Smooth muscle cell (in vitro differentiated cells): ENCODE data around the gene RAI14. TPM values are rescaled to one million over a fixed set of nuclear protein-coding genes. Genes with fewer than 3 reads are reported as not detected.

Experiments
- DNase-seq: peaks from one replicate; lab custom pipeline; 2025; ENCODE audit not compliant: unreplicated experiment; lab: John Stamatoyannopoulos, UW
- H2AFZ ChIP-seq: fragments of 200-600 bp; sonication (generic); 2 replicates; pipeline ENCODE4 v1.6.0; 2016; ENCODE audit warnings: antibody characterized with exemption, low read depth, mild to moderate bottlenecking
- H3F3A ChIP-seq: fragments of 200-600 bp; sonication (generic); 2 replicates; pipeline ENCODE4 v1.6.0; 2017; ENCODE audit warnings: antibody characterized with exemption, low read depth
- H3K27ac ChIP-seq: fragments of 200-600 bp; sonication (generic); 2 replicates; pipeline ENCODE4 v1.5.1; 2016; ENCODE audit warnings: low read depth, mild to moderate bottlenecking
- H3K27me3 ChIP-seq: fragments of 200-600 bp; sonication (generic); 2 replicates; pipeline ENCODE4 v1.6.1; 2016; ENCODE audit warnings: low read depth, mild to moderate bottlenecking
- H3K36me3 ChIP-seq: fragments of 200-600 bp; sonication (generic); 2 replicates; pipeline ENCODE4 v1.5.1; 2016; ENCODE audit warnings: low read depth
- H3K4me1 ChIP-seq: fragments of 200-600 bp; sonication (generic); 2 replicates; pipeline ENCODE4 v1.5.1; 2016; ENCODE audit warnings: low read depth
- H3K4me2 ChIP-seq: fragments of 200-600 bp; sonication (generic); 2 replicates; pipeline ENCODE4 v1.6.0; 2016; ENCODE audit warnings: mild to moderate bottlenecking
- H3K4me3 ChIP-seq: fragments of 200-600 bp; sonication (generic); 2 replicates; pipeline ENCODE4 v1.5.1; 2016; ENCODE audit warnings: mild to moderate bottlenecking
- H3K79me2 ChIP-seq: fragments of 200-600 bp; sonication (generic); 2 replicates; pipeline ENCODE4 v1.6.0; 2016; ENCODE audit warnings: low read depth, mild to moderate bottlenecking
- H3K9ac ChIP-seq: fragments of 200-600 bp; sonication (generic); 2 replicates; pipeline ENCODE4 v1.6.0; 2016; ENCODE audit warnings: low read depth
- H3K9me3 ChIP-seq: fragments of 200-600 bp; sonication (generic); replicated peaks from 2 replicates; pipeline ENCODE4 v1.5.1; 2016; ENCODE audit warnings: low read depth
- H4K20me1 ChIP-seq: fragments of 200-600 bp; sonication (generic); 2 replicates; pipeline ENCODE4 v1.6.0; 2016; ENCODE audit warnings: low read depth
- WGBS: methylation state at CpG from one replicate; pipeline ENCODE4 v1.1.7; 2016; ENCODE audit warnings: low lambda C conversion rate; 5-methylcytosine and 5-hydroxymethylcytosine counted together
- polyA plus RNA-seq: library from polyadenylated mRNA; unstranded; fragments of >200 nt; fragmentation: Nextera tagmentation; extraction: Ambion mirVana; gene quantifications from 2 replicates; pipeline ENCODE4 v1.2.1, GENCODE V29; 2016
- total RNA-seq: library from RNA; depleted of rRNA; stranded (reverse); fragments of >200 nt; gene quantifications from 2 replicates; pipeline ENCODE4 v1.2.3, GENCODE V29; 2014
- TF ChIP-seq, protein P1 (sequence below): fragments of 200-600 bp; sonication (generic); IDR thresholded peaks from 2 replicates; pipeline ENCODE4 v1.5.1; 2017; ENCODE audit warnings: borderline replicate concordance, mild to moderate bottlenecking, antibody characterized with exemption; ENCODE audit not compliant: insufficient read depth, poor library complexity, severe bottlenecking

RAI14 gene
- total and polyA plus RNA-seq, 2 experiments from 2014 or later, result 111 to 209 TPM

- WGBS, result 45% methylated on average over 6 of the region's 6 CpGs
- Histone ChIP-seq H3K9ac (peak overlapping the region; percentile 34), H4K20me1 (peaks cover 25% of the 10 kb centered on the region), H3K79me2 (peaks cover 100% of the 10 kb centered on the region), H2AFZ (no peak overlapping the region), H3K27me3 (no peaks in the 10 kb centered on the region), H3F3A (peaks cover 9% of the 10 kb centered on the region), H3K9me3 (no peaks in the 10 kb centered on the region), H3K36me3 (no peaks in the 10 kb centered on the region), H3K4me2 (peak overlapping the region; percentile 59), H3K27ac (peak overlapping the region; percentile 92), H3K4me3 (no peak overlapping the region), H3K4me1 (peaks cover 13% of the 10 kb centered on the region)
- TF ChIP-seq, protein P1, sequence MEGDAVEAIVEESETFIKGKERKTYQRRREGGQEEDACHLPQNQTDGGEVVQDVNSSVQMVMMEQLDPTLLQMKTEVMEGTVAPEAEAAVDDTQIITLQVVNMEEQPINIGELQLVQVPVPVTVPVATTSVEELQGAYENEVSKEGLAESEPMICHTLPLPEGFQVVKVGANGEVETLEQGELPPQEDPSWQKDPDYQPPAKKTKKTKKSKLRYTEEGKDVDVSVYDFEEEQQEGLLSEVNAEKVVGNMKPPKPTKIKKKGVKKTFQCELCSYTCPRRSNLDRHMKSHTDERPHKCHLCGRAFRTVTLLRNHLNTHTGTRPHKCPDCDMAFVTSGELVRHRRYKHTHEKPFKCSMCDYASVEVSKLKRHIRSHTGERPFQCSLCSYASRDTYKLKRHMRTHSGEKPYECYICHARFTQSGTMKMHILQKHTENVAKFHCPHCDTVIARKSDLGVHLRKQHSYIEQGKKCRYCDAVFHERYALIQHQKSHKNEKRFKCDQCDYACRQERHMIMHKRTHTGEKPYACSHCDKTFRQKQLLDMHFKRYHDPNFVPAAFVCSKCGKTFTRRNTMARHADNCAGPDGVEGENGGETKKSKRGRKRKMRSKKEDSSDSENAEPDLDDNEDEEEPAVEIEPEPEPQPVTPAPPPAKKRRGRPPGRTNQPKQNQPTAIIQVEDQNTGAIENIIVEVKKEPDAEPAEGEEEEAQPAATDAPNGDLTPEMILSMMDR, result no peak
- no peak for DNase-seq
These were observed 53.9 kb downstream of the RAI14 start for GRCh38 chr5:34709861-34710673.

GRCh38 chr5:34712565-34712964, 56.4 kb downstream of the RAI14 start:
- WGBS, result 97% methylated on average over 4 of the region's 4 CpGs
- TF ChIP-seq, protein P1, result no peak
- peaks cover 86% of the 10 kb centered on the region for H3K79me2 ChIP-seq
- H2AFZ ChIP-seq, result no peak overlapping the region
- no peak for DNase-seq
- peaks cover 15% of the 10 kb centered on the region for H3F3A ChIP-seq
- peaks cover 13% of the 10 kb centered on the region for H3K4me1 ChIP-seq
- H4K20me1 ChIP-seq, result peaks cover 31% of the 10 kb centered on the region
- no peak overlapping the region for H3K4me2 ChIP-seq
- no peaks in the 10 kb centered on the region for H3K9me3 ChIP-seq
- H3K36me3 ChIP-seq, result no peaks in the 10 kb centered on the region
- no peaks in the 10 kb centered on the region for H3K27me3 ChIP-seq
- no peak overlapping the region for H3K4me3 ChIP-seq
- H3K27ac ChIP-seq, result peak overlapping the region; percentile 20
- H3K9ac ChIP-seq, result no peak overlapping the region

GRCh38 chr5:34715711-34716110, 59.6 kb downstream of the RAI14 start:
- H3K79me2 ChIP-seq, result peaks cover 78% of the 10 kb centered on the region
- peaks cover 34% of the 10 kb centered on the region for H3F3A ChIP-seq
- H4K20me1 ChIP-seq, result peaks cover 34% of the 10 kb centered on the region
- H3K27ac ChIP-seq, result peak overlapping the region; percentile 20
- 66% methylated on average over 1 of the region's 1 CpG for WGBS
- H3K4me2 ChIP-seq, result no peak overlapping the region
- no peak overlapping the region for H3K9ac ChIP-seq
- H3K27me3 ChIP-seq, result no peaks in the 10 kb centered on the region
- H3K36me3 ChIP-seq, result no peaks in the 10 kb centered on the region
- no peak for DNase-seq
- TF ChIP-seq, protein P1, result no peak
- H3K4me3 ChIP-seq, result no peak overlapping the region
- no peak overlapping the region for H2AFZ ChIP-seq
- no peaks in the 10 kb centered on the region for H3K9me3 ChIP-seq
- H3K4me1 ChIP-seq, result peaks cover 11% of the 10 kb centered on the region

DNA sequence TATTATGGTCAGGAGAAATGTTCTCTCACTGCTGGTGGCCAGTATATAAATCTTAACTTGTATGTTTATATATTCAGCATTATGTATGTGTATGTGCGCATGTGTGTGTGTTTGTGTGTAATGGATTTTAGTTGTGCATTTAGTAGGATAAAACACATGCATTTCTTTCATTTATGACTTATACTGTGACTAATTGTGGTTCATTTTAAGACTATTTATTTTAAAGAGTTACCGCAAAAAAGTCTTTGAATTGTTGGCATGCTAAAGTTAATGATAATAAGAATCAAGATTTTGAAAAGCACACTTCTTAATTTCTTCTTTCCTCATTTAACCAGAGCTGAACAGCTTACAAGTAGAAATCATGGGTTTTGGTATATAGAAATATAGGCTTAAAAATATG, 60.9 kb downstream of the RAI14 start:
- DNase-seq, result no peak
- peaks cover 41% of the 10 kb centered on the region for H4K20me1 ChIP-seq

More for the DNA sequence above, 60.9 kb downstream of the RAI14 start:
- TF ChIP-seq, protein P1, result no peak
- peak overlapping the region; percentile 37 for H3K9ac ChIP-seq
- H3K27me3 ChIP-seq, result no peaks in the 10 kb centered on the region
- H2AFZ ChIP-seq, result no peak overlapping the region
- no peaks in the 10 kb centered on the region for H3K9me3 ChIP-seq
- peaks cover 11% of the 10 kb centered on the region for H3K4me1 ChIP-seq
- H3K79me2 ChIP-seq, result peaks cover 77% of the 10 kb centered on the region
- peak overlapping the region; percentile 90 for H3K27ac ChIP-seq
- H3K36me3 ChIP-seq, result no peaks in the 10 kb centered on the region
- whole genome bisulfite sequencing, result 22% methylated on average over 2 of the region's 2 CpGs
- peak overlapping the region; percentile 70 for H3K4me2 ChIP-seq
- peaks cover 35% of the 10 kb centered on the region for H3F3A ChIP-seq
- no peak overlapping the region for H3K4me3 ChIP-seq
